ENCODE data around the gene MICAL3. TPM values are rescaled to one million over a fixed set of nuclear protein-coding genes. Genes with fewer than 3 reads are reported as not detected.

Gene MICAL3
- total RNA-seq, 2 donors from 2014 or later, result 33.6 to 34.0 TPM

DNA sequence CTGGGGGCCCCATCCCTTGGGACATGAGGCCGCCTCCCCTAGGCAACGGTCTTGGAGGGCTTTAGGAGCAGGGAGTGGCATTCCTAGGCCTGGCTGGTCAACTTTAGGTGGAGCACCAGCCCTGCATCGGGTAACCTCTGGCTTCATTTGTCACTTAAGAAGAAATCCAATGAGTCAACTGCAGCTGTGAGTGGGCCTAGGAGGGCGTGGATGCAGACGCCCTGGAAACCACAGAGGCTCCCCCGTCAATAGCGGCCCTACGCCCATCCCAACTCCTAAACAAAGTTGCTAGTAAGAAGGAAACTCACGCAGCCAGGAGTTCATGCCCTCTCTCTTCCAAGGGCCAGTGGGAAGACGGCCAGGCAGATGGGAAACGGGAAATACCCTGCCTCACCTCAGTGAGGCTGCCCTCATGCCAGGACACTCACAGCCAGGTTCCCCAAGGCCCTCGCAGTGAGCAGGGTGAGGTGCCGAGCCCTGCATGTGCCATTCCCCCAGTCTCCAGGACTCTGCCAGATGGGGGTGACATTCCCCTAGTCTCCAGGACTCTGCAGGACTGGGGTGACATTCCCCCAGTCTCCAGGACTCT, 270.9 kb downstream of the MICAL3 start:
- 81 to 100% methylated on average over 1 to 13 of the region's 13 CpGs for WGBS, 2 donors
- DNase-seq, result no peak
- Histone ChIP-seq H3K4me3 (no peak overlapping the region), H3K27ac (no peak overlapping the region), H3K9me3 (no peaks in the 10 kb centered on the region), H3K36me3 (replicated peaks in 1 of 2; ENCODE audit: insufficient read depth in 1 of 2, low read depth in 2 of 2) (no peaks in the 10 kb centered on the region), H3K27me3 (no peaks in the 10 kb centered on the region), H3K4me1 (no peaks in the 10 kb centered on the region)
- TF ChIP-seq, protein P1, sequence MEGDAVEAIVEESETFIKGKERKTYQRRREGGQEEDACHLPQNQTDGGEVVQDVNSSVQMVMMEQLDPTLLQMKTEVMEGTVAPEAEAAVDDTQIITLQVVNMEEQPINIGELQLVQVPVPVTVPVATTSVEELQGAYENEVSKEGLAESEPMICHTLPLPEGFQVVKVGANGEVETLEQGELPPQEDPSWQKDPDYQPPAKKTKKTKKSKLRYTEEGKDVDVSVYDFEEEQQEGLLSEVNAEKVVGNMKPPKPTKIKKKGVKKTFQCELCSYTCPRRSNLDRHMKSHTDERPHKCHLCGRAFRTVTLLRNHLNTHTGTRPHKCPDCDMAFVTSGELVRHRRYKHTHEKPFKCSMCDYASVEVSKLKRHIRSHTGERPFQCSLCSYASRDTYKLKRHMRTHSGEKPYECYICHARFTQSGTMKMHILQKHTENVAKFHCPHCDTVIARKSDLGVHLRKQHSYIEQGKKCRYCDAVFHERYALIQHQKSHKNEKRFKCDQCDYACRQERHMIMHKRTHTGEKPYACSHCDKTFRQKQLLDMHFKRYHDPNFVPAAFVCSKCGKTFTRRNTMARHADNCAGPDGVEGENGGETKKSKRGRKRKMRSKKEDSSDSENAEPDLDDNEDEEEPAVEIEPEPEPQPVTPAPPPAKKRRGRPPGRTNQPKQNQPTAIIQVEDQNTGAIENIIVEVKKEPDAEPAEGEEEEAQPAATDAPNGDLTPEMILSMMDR (IDR thresholded peaks at IDR 0.05), result no peak
- ATAC-seq, result no peak
- intact Hi-C loops (cut with DNase I), result no loop called here

DNA sequence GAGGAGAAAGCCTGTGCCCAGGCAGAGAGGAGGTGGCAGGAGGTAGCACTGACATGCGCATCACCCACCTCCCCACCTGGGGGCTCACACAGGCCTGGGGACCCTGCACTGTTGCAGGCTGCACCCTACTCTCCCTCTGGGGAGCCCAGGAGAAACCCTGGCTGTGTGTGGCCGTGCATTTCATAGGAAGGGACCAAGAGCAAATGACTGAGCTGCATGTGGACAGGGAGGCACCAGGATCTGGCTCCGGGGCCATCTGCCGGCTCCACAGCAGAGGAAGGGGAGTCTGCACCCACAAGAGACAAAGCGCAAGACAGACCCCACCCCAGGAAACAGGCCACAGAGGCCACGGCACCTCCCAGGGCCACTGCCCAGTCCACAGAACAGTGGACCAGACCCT, 272.8 kb downstream of the MICAL3 start:
- no peak overlapping the region for H3K4me3 ChIP-seq
- H3K36me3 ChIP-seq (replicated peaks in 1 of 2; ENCODE audit: insufficient read depth in 1 of 2, low read depth in 2 of 2), result no peaks in the 10 kb centered on the region
- TF ChIP-seq, protein P1 (IDR thresholded peaks at IDR 0.05), result no peak
- TF ChIP-seq POLR2A (IDR thresholded peaks at IDR 0.05), result no peak
- WGBS, 2 donors, result 67 to 86% methylated on average over 4 to 6 of the region's 6 CpGs
- H3K9me3 ChIP-seq, result no peaks in the 10 kb centered on the region
- no peaks in the 10 kb centered on the region for H3K27me3 ChIP-seq
- no peaks in the 10 kb centered on the region for H3K4me1 ChIP-seq
- no peak overlapping the region for H3K27ac ChIP-seq
- intact Hi-C loops (cut with DNase I), result no loop called here
- DNase-seq, result no peak
- no peak for ATAC-seq

DNA sequence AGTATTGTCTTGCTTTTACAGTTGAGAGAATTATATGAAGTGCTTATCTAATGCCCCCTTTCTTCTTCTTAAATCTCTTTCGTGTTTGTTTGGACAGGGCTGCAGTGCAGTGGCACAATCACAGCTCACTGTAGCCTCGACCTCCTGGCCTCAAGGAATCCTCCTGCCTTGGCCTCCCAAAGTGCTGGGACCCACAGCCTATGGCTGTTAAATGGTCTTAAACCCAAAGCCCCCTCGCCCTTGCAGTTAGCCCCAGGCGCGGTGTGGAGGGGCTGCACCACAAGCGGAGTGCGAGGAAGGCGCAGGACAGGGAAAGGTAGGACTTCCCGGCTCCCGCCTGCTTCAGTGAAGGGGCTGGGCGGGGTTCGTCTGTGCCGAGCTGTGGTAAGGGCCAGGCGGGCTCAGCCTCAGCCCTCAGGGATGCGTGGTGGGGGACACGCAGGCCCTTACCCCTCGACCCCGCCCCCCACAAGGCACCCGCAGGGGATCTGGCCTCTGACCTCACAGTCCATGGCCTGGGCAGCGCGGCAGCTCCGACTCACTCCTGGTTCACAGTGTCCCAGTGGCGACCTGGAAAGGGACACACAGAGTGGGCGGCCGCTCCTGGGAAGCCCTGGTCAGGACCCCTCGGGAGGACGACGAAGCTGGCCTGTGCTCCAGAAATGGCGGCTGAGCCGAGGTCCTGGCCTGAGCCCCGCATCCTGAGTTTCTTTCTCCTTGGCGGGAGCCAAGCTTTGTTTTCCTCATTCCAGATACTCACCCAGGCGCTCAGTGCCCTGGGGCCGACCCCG, 274.6 kb downstream of the MICAL3 start:
- DNase-seq (no peak), ATAC-seq (no peak)
- intact Hi-C loops (cut with DNase I), result no loop called here
- Histone ChIP-seq H3K27me3 (no peaks in the 10 kb centered on the region), H3K27ac (no peak overlapping the region), H3K4me3 (no peak overlapping the region), H3K36me3 (replicated peaks in 1 of 2; ENCODE audit: insufficient read depth in 1 of 2, low read depth in 2 of 2) (no peaks in the 10 kb centered on the region), H3K9me3 (no peaks in the 10 kb centered on the region), H3K4me1 (no peaks in the 10 kb centered on the region)
- 86 to 89% methylated on average over 26 to 35 of the region's 35 CpGs for WGBS, 2 donors
- TF ChIP-seq, protein P1 (IDR thresholded peaks at IDR 0.05), result no peak
- TF ChIP-seq POLR2A (IDR thresholded peaks at IDR 0.05), result no peak

DNA sequence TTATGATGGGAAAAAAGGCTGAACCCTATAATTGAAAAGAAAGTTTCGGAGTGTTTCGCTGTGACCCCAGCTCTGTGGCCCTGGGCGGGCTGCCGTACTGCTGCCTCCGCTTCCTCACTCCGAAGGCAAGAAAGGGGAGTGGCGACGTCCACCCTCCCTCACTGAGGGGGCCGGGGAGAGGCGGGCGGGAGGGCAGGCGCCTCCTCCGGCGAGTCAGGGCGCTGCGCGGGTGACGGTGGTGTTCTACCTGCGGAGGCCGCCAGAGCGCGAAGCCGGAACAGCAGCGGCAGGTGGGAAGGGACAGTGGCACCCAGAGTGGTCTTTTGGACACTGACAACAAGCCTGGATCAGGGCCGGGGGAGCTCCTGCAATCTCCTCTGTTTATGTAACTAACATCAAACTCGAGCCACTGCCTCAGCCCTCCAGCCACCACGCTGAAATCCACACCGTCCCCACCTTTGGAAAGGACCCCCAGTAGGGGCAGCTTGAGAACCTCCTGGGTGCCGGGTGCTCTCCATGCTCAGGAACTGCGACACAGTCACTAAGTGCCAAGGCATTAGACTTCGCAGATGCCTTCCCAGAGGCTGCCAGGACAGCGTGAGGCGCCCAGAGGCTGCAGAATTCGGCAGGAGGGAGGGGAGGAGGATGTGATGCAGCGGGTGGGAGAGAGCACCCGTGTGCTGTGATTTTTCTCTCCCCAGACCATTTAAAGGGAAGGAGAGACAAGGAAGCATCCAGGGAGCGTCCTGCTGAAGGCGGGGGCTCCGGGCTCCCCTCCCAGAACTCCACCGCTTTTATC, 275.6 kb downstream of the MICAL3 start:
- no peaks in the 10 kb centered on the region for H3K9me3 ChIP-seq
- ATAC-seq (no peak), DNase-seq (no peak)
- H3K27me3 ChIP-seq, result no peaks in the 10 kb centered on the region
- WGBS, 2 donors, result 79 to 90% methylated on average over 33 to 39 of the region's 40 CpGs
- H3K4me1 ChIP-seq, result no peaks in the 10 kb centered on the region
- TF ChIP-seq POLR2A (IDR thresholded peaks at IDR 0.05), result no peak
- TF ChIP-seq, protein P1 (IDR thresholded peaks at IDR 0.05), result no peak
- H3K27ac ChIP-seq, result no peak overlapping the region
- intact Hi-C loops (cut with DNase I), result no loop called here
- H3K36me3 ChIP-seq (replicated peaks in 1 of 2; ENCODE audit: insufficient read depth in 1 of 2, low read depth in 2 of 2), result no peaks in the 10 kb centered on the region
- no peak overlapping the region for H3K4me3 ChIP-seq
